Loucy (cell line): ENCODE measurements around the gene PTCH2.

Source experiments
- EZH2phosphoT487 ChIP-seq: fragments of 200-600 bp; IDR thresholded peaks from 2 replicates; pipeline ENCODE4 v1.6.1; 2018; ENCODE audit warnings: antibody characterized with exemption, mild to moderate bottlenecking, moderate library complexity, borderline replicate concordance
- TF ChIP-seq, protein P1 (sequence below): fragments of 200-600 bp; sonication (generic); conservative IDR thresholded peaks from 2 replicates; pipeline ENCODE4 v1.5.1; 2014; ENCODE audit warnings: mild to moderate bottlenecking, antibody characterized with exemption, low read length

DNA sequence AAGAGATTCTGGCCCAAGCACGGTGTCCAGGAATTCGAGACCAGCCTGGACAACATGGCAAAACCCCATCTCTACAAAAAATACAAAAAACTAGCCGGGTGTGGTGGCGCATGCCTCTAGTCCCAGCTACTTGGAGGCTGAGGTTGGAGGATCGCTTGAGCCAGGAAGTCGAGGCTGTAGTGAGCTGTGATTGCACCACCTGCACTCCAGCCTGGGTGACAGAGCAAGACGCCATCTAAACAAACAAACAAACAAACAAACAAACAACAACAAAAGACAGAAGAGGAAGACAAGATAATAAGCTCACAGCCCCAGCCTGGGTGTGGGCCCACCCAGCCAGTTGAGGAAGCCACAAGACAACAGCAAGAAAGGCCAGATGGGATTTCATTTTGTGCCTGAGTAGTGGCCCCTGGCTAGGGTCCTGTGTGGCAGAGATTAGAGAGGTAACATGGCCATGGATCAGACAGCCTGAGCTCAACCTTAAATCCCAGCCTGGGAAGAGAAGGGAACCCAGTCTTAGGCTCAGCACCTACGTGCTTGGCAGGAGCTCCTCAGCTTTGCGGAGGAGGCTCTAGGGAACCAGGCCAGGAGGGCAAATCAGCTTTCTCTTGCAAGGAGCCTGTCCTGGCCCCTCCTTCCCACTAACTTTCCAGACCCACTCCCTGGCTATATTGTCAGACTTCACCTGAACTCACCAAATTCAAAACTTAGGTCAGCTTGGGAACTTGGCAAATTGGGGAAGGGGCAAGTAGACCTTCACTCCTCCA lies 50.1 kb downstream of the PTCH2 start:
- TF ChIP-seq, protein P1, sequence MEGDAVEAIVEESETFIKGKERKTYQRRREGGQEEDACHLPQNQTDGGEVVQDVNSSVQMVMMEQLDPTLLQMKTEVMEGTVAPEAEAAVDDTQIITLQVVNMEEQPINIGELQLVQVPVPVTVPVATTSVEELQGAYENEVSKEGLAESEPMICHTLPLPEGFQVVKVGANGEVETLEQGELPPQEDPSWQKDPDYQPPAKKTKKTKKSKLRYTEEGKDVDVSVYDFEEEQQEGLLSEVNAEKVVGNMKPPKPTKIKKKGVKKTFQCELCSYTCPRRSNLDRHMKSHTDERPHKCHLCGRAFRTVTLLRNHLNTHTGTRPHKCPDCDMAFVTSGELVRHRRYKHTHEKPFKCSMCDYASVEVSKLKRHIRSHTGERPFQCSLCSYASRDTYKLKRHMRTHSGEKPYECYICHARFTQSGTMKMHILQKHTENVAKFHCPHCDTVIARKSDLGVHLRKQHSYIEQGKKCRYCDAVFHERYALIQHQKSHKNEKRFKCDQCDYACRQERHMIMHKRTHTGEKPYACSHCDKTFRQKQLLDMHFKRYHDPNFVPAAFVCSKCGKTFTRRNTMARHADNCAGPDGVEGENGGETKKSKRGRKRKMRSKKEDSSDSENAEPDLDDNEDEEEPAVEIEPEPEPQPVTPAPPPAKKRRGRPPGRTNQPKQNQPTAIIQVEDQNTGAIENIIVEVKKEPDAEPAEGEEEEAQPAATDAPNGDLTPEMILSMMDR = no peak
- no peak for TF ChIP-seq EZH2phosphoT487
